ENCODE results near the gene GINS3.
"Not testable (repeated sequence)": the region's sequence is repeated elsewhere in the genome, so short reads cannot be mapped to it uniquely, and the experiment has no call there.

GINS3 gene

DNA sequence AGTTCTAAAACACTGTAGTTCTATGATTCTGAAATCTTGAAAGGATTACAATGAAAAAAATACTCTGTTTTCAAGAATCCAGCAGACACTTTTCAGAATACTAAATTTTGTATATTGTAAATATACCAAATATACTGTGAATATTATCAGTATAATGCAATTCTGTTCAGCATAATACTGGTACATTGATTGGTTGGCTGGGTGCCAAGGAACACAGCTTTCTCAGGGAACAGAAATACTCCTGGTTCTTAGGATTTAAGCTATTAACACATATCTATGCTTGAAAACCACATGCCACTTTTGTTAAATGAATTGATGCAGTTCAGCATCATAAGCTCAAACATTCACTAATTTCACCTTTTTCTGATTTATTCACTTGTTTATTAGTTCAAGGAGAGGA, 2.5 kb upstream of the GINS3 start:
- DNase-seq (ENCODE audit: low read depth in 3 of 3) = no peak

DNA sequence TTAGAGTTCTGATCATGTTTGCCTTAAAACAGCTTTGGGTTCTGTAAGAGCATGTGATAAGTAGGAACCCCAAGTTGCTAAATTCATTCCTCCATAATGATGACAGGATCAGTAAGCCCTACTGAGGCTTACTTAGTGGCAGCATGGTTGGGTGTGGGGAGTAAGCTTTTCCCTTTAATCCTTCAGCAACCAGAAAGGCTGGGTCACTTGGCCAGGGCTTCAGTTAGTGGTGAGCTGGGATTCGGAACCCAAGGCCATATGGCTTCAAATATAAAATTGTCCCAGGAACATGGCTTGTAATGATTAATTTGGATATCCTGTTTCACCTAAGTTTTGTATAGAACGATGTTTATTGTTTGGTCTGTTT, 850 bp downstream of the GINS3 start:
- no peak for DNase-seq (ENCODE audit: low read depth in 3 of 3)

GRCh38 chr16:58396897-58397296, 4.6 kb downstream of the GINS3 start:
- not testable (repeated sequence) for DNase-seq (ENCODE audit: low read depth in 3 of 3)

DNA sequence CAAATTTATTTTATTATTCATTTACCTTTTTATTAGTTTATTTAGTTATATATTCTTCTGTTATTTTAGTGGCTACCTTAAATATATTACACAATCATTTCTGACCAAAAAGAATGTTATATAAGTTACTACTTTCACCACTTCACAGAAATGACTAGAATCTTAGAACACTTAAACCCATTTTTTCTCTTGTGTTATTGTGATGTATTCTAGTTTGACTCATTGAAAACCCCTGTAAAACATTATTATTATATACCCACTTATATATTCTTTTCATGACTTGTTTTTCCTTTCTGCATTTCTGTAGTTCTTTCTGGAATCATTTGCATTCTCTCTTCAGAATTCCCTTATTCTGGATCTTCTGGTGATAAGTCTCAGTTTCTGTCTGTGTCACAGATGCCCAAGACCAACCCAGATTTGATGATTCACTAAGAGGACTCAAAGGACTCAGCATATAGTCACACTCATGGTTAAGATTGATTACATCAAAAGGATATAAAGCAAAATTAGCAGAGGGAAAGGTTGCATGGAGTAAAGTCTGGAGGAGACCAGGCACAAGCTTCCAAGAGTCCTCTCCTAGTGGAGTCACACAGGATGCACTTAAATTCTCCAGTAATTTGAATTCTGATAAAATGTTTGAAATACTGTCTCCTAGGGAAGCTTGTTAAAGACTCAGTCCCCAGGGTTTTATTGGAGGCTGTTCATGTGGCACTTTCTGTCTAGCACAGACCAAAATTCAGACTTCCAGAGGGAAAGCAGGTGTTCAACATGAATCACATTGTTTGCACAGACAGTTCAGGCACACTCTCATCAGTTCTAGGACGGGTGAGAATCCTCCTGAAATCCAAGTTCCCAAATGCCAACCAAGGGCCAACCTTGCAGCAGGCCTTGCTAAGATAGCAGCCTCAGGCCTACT, 7.7 kb downstream of the GINS3 start:
- no peak for DNase-seq (ENCODE audit: low read depth in 3 of 3)

GRCh38 chr16:58401305-58401704, 9.0 kb downstream of the GINS3 start:
- DNase-seq (ENCODE audit: low read depth in 3 of 3) = not testable (repeated sequence)

DNA sequence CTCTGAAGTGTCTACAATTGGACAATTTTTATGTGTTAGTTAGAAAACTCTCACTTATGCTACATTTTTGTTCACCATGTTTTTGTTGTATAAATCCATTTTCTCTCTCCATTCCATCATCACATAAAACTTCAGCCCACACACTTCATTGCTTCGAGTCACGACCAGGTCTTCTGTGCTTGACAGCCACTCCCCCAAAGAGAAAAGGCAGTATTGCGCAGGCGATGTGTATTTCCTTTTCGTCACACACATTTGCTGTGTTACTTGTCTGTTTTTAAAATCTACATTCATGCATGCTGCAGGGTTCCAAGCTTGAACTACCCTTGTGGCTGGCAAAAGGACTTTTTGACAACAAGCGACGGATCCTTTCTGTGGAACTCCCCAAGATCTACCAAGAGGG, 10.5 kb downstream of the GINS3 start:
- DNase-seq (ENCODE audit: low read depth in 3 of 3) = no peak

- no peak for DNase-seq (ENCODE audit: low read depth in 3 of 3)
Observed at GRCh38 chr16:58409316-58409973, 17.2 kb downstream of the GINS3 start.

- DNase-seq (ENCODE audit: low read depth in 3 of 3) = no peak
Observed at GRCh38 chr16:58411336-58411735, 19.1 kb downstream of the GINS3 start.

DNA sequence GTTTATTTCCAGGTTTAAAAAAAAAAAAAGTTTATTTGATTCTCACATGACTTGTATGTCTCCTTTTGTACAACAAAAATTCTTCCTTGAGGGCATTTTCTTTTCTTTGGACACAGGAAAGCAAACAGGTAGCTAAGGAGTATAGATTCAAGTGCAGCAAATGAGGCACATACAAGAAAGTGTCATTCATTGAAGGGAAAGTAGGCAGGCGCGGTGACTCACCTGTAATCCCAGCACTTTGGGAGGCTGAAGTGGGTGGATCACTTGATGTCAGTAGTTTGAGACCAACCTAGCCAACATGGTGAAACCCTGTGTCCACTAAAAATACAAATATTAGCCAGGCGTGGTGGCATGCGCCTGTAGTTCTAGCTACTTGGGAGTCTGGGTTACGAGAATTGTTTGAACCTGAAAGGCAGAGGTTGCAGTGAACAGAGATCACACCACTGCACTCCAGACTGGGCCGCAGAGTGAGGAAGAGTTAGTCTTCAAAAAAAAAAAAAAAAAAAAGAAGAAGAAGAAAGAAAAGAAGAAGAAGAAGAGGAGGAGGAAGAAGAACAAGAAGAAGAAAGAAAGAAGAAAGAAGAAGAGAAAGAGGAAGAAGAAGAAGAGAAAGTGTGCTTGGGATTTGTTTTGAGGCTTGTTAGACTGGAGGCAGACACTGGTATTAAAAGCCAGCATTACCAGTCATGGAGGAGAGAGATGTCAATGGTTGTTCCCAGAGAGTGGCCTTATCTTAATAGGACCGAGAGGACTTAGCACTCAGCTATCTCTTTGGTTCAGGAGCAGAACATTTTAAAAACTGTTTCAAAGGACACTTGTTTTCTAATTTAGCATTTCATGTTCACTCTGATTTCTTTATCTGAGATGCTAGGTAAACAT, 19.7 kb downstream of the GINS3 start:
- no peak for DNase-seq (ENCODE audit: low read depth in 3 of 3)

GRCh38 chr16:58412615-58412970, 20.3 kb downstream of the GINS3 start:
- DNase-seq (ENCODE audit: low read depth in 3 of 3) = not testable (repeated sequence)

- no peak for DNase-seq (ENCODE audit: low read depth in 3 of 3)
Observed at GRCh38 chr16:58413359-58413758, 21.1 kb downstream of the GINS3 start.

DNA sequence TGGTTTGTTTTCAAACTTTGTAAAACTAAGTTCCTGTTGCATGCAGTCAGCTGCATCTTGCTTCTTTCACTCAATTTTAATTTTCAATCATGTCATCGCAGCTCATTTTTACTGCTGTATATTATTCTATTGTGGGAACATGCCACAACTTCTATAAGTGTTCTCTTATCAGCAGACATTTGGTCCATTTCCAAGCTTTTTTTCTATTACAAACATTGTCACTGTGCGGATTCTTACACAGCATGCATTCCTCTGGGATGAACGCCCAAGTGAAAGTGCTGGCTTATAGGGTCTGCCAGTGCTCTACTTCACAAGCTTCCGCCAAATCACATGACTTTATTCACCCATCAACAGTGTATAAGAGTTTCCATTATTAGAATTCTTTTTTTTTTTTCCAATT, 22.7 kb downstream of the GINS3 start:
- no peak for DNase-seq (ENCODE audit: low read depth in 3 of 3)

- not testable (repeated sequence) for DNase-seq (ENCODE audit: low read depth in 3 of 3)
Observed at GRCh38 chr16:58415961-58416360, 23.7 kb downstream of the GINS3 start.

DNA sequence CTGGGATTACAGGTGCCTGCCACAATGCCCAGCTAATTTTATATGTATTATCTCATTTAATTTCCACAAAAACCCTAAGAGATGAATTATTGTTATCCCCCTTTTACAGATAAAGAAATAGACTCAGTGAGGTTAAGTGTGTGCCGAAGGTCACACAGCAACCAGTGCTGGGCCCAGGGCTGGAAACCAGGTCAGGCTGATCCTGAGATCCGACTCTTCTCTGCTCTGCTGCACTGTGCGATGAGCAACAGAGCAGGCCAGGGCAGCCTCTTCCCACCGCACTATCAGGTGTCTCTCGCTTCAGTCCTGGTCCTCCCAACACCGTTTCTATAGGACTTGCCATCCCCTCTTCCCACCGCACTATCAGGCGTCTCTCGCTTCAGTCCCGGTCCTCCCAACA, 24.8 kb downstream of the GINS3 start:
- DNase-seq (ENCODE audit: low read depth in 3 of 3) = no peak

GRCh38 chr16:58417600-58417999, 25.3 kb downstream of the GINS3 start:
- DNase-seq (ENCODE audit: low read depth in 3 of 3) = no peak

DNA sequence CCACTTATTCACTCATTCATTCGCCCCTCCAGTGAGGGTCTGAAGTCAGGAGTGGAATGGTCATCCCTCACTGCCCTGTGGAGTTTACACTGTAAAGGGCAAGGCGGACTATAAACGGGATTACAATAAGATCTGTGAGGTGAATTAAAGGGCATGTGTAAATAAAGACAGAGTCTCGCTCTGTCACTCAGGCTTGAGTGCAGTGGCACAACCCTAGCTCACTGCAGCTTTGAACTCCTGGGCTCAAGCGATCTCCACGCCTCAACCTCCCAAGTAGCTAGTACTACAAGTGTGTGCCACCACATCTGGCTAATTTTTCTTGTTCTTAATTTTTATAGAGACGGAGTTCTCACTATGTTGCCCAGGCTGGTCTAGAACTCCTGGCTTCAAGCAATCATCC, 25.8 kb downstream of the GINS3 start:
- no peak for DNase-seq (ENCODE audit: low read depth in 3 of 3)

- no peak for DNase-seq (ENCODE audit: low read depth in 3 of 3)
Observed at GRCh38 chr16:58418601-58419000, 26.3 kb downstream of the GINS3 start.

- no peak for DNase-seq (ENCODE audit: low read depth in 3 of 3)
Observed at GRCh38 chr16:58419241-58419990, 27.1 kb downstream of the GINS3 start.

DNA sequence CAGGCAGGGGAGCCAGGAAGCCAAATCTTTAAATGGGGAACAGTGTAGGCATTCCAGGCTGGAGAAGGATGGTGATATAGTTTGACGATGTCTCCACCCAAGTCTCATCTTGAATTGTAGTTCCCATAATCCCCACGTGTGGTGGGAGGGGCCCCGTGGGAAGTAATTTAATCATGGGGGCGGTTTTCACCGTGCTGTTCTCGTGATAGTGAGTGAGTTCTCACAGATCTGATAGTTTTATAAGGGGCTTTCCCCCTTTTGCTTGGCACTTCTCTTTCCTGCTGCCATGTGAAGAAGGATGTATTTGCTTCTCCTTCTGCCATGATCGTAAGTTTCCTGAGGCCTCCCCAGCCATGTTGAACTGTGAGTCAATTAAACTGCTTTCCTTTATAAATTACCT, 28.8 kb downstream of the GINS3 start:
- DNase-seq (ENCODE audit: low read depth in 3 of 3) = no peak

DNA sequence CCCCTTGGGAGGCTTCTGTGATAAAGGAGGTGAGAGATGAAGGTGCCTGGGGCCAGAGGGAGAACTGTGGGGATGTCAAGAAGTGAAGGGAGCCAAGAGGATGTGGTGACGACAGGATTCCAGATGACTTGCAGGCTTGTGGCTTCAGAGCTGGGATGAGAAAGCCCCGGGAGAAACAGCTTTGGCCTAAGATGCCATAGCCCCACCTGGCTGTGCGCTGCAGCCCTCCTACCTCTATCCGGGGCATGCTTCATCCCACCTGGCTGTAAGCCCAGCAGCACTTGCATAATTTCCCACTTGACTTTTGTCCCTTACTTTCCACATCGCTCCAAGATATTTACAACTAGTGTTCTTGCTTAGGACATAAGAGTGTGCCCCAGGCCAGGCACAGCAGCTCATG, 29.3 kb downstream of the GINS3 start:
- DNase-seq (ENCODE audit: low read depth in 3 of 3) = no peak

GRCh38 chr16:58422809-58423208, 30.5 kb downstream of the GINS3 start:
- no peak for DNase-seq (ENCODE audit: low read depth in 3 of 3)

- DNase-seq (ENCODE audit: low read depth in 3 of 3) = no peak
Observed at GRCh38 chr16:58425245-58425644, 33.0 kb downstream of the GINS3 start.

Data from stimulated activated CD4-positive, alpha-beta T cell treated with anti-CD3 and anti-CD28 coated beads, TNF-alpha, amount 100 ng/mL, for 4 hours (primary cell).